Testis (tissue), 3 donors: ENCODE results near the gene RNF220. TPM values are rescaled to one million over a fixed set of nuclear protein-coding genes. Genes with fewer than 3 reads are reported as not detected.

Experiments
- DNase-seq: peaks from one replicate; pipeline ENCODE4 v3.0.0-alpha.2; 2019
- H3K27ac ChIP-seq, 2 donors: fragments of 200-600 bp; sonication (generic); one replicate each; pipeline ENCODE4 v1.5.1; 2019
- H3K27me3 ChIP-seq: fragments of 200-600 bp; sonication (generic); one replicate; pipeline ENCODE4 v1.5.1; 2019
- H3K36me3 ChIP-seq: fragments of 200-600 bp; sonication (generic); one replicate; pipeline ENCODE4 v1.5.1; 2017; ENCODE audit warnings: low read depth; ENCODE audit errors: missing control alignments
- H3K4me1 ChIP-seq: fragments of 200-600 bp; sonication (generic); one replicate; pipeline ENCODE4 v1.5.1; 2019
- H3K4me3 ChIP-seq, 2 donors: fragments of 200-600 bp; sonication (generic); one replicate each; pipeline ENCODE4 v1.5.1; 2017 to 2019
- H3K9me3 ChIP-seq: fragments of 200-600 bp; sonication (generic); one replicate; pipeline ENCODE4 v1.5.1; 2017
- POLR2A ChIP-seq: fragments of 450-650 bp; IDR thresholded peaks from one replicate; pipeline ENCODE4 v1.6.1; 2017; ENCODE audit warnings: antibody characterized with exemption, mild to moderate bottlenecking, moderate library complexity
- WGBS, 2 donors: methylation state at CpG; one replicate each; pipeline ENCODE4 v1.1.5; 2018; 5-methylcytosine and 5-hydroxymethylcytosine counted together
- intact Hi-C: fragments of 100-400 bp; cut with DNase I; formaldehyde crosslinking; loops from one replicate; pipeline ENCODE4 v1.15.1; 2023; ENCODE audit warnings: low total_unique reads
- polyA plus RNA-seq: library from polyadenylated mRNA; stranded (reverse); fragments of 350-450 nt; fragmentation: Illumina TruSeq; extraction: RNeasy Lipid Tissue Mini Kit (QIAGEN cat#74804); gene quantifications from one replicate; pipeline ENCODE4 v1.2.3, GENCODE V29; 2014; ENCODE audit warnings: low read depth, low replicate concordance; ENCODE audit not compliant: insufficient read depth
- total RNA-seq, 2 donors: library from RNA; depleted of rRNA; stranded (reverse); fragments of >200 nt; gene quantifications; one replicate each; pipeline ENCODE4 v1.2.3, GENCODE V29; 2016
- TF ChIP-seq, protein P1 (sequence below), 3 experiments: fragments of 450-650 bp in 2 of 3; fragments of 200-600 bp in 1 of 3; sonication (generic) in 1 of 3; IDR thresholded peaks; one replicate each; pipeline ENCODE4 v1.5.1; 2016 to 2019; ENCODE audit warnings: antibody characterized with exemption in 3 of 3, mild to moderate bottlenecking in 2 of 3, moderate library complexity in 1 of 3

RNF220 gene
- total and polyA plus RNA-seq, 3 donors from 2014 or later = 99.3 to 148 (median 126) TPM

DNA sequence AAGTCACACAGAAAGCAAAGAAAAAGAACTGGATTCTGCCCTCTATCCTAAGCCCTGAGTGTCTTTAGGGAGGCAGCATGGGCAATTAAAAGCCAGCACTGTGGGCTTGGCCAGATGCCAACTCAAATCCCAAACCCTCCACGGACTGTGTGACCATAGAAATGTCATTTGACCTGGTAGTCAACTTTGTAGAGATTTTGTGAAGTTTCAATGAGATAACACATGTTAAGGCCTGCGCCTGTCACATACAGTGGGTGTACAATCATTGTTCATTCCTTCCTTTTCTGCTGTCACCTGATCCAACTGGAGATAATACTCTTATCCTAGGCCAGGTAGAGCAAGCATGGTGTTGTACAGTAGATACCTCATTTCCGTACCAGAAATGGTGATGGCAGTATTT lies 215.0 kb downstream of the RNF220 start:
- H3K9me3 ChIP-seq = no peaks in the 10 kb centered on the region
- 81 to 83% methylated on average over 3 of the region's 3 CpGs for WGBS, 2 donors
- H3K27ac ChIP-seq = no peak overlapping the region
- DNase-seq = no peak
- no peak for TF ChIP-seq POLR2A
- TF ChIP-seq, protein P1, sequence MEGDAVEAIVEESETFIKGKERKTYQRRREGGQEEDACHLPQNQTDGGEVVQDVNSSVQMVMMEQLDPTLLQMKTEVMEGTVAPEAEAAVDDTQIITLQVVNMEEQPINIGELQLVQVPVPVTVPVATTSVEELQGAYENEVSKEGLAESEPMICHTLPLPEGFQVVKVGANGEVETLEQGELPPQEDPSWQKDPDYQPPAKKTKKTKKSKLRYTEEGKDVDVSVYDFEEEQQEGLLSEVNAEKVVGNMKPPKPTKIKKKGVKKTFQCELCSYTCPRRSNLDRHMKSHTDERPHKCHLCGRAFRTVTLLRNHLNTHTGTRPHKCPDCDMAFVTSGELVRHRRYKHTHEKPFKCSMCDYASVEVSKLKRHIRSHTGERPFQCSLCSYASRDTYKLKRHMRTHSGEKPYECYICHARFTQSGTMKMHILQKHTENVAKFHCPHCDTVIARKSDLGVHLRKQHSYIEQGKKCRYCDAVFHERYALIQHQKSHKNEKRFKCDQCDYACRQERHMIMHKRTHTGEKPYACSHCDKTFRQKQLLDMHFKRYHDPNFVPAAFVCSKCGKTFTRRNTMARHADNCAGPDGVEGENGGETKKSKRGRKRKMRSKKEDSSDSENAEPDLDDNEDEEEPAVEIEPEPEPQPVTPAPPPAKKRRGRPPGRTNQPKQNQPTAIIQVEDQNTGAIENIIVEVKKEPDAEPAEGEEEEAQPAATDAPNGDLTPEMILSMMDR (IDR thresholded peaks at IDR 0.05) = no peak
- peaks cover 7% of the 10 kb centered on the region for H3K4me1 ChIP-seq
- no peaks in the 10 kb centered on the region for H3K27me3 ChIP-seq
- intact Hi-C loops = no loop called here
- no peaks in the 10 kb centered on the region for H3K36me3 ChIP-seq
- H3K4me3 ChIP-seq = no peak overlapping the region

DNA sequence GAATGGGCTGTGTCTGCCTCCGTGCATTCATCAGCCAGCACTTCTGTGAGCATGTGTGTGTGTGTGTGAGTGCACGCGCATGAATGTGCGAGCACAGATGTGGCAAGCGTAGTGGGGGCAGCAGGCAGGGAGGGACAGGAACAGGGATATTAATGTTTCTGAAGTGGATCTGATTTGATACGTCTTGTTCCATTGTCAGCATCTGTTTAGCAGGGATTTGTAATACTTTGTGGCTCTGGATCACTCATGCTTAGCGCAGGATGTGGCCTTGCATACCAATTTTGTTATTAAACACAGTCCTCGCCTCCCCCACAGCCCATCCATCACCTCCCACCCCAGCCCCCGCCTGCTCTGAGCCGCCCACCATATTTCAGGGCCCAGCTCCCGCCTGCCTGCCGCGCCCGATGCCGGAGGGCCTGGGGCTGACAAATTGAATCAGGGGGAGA lies 216.8 kb downstream of the RNF220 start:
- no peaks in the 10 kb centered on the region for H3K27me3 ChIP-seq
- intact Hi-C loops = no loop called here
- no peaks in the 10 kb centered on the region for H3K9me3 ChIP-seq
- no peaks in the 10 kb centered on the region for H3K36me3 ChIP-seq
- peaks cover 7% of the 10 kb centered on the region for H3K4me1 ChIP-seq
- no peak overlapping the region for H3K4me3 ChIP-seq
- WGBS, 2 donors = 78 to 90% methylated on average over 14 to 15 of the region's 15 CpGs
- no peak for DNase-seq
- TF ChIP-seq POLR2A = no peak
- H3K27ac ChIP-seq = no peak overlapping the region

GRCh38 chr1:44624268-44624901 lies 219.3 kb downstream of the RNF220 start:
- TF ChIP-seq POLR2A = no peak
- TF ChIP-seq, protein P1 (IDR thresholded peaks at IDR 0.05) = no peak

DNA sequence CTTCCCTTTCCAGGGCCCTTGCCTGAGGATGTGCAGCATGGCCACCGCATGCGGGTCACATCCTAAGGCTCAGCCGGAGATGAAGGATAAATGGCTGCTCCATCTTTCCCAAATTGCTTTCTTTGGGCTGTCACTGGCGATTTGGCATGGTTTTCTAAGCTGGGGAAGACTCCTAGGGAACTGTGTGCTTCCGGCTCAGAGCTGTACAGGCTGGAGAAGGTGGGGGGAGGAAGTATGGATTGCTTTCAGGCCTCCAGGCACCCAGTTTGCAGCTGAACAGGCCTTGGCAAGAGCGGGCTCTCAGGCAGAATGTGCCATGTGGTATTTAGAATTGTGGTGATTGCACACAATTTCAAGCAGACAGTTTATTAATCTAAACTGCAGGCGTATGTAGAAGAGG lies 220.3 kb downstream of the RNF220 start:
- Histone ChIP-seq H3K4me1 (no peaks in the 10 kb centered on the region), H3K4me3 (no peak overlapping the region), H3K9me3 (no peaks in the 10 kb centered on the region), H3K27me3 (no peaks in the 10 kb centered on the region), H3K36me3 (no peaks in the 10 kb centered on the region), H3K27ac (no peak overlapping the region)
- TF ChIP-seq, protein P1 (IDR thresholded peaks at IDR 0.05) = no peak
- TF ChIP-seq POLR2A = no peak
- intact Hi-C loops = no loop called here
- WGBS, 2 donors = 86 to 90% methylated on average over 5 to 7 of the region's 7 CpGs
- no peak for DNase-seq

More at GRCh38 chr1:44624268-44624901, 219.3 kb downstream of the RNF220 start:
- H3K36me3 ChIP-seq = no peaks in the 10 kb centered on the region
- DNase-seq = no peak
- no peak overlapping the region for H3K27ac ChIP-seq
- H3K4me1 ChIP-seq = no peaks in the 10 kb centered on the region
- no peak overlapping the region for H3K4me3 ChIP-seq
- WGBS, 2 donors = 74 to 81% methylated on average over 12 of the region's 12 CpGs
- no peaks in the 10 kb centered on the region for H3K27me3 ChIP-seq
- H3K9me3 ChIP-seq = no peaks in the 10 kb centered on the region
- intact Hi-C loops = no loop called here

- TF ChIP-seq, protein P1 (IDR thresholded peaks at IDR 0.05) = no peak
- TF ChIP-seq POLR2A = no peak
- Histone ChIP-seq H3K36me3 (no peaks in the 10 kb centered on the region), H3K4me1 (peaks cover 13% of the 10 kb centered on the region), H3K9me3 (no peaks in the 10 kb centered on the region), H3K4me3 (no peak overlapping the region), H3K27ac (no peak overlapping the region), H3K27me3 (no peaks in the 10 kb centered on the region)
- no peak for DNase-seq
- WGBS, 2 donors = 86 to 91% methylated on average over 5 of the region's 5 CpGs
- intact Hi-C loops = no loop called here
Observed at GRCh38 chr1:44628962-44629756, 224.1 kb downstream of the RNF220 start.
